LNCAP (cell line): Measurements from ENCODE around the gene HES6.

Source experiments
- CTCF ChIP-seq: fragments of 450-650 bp; IDR thresholded peaks from 2 replicates; pipeline ENCODE4 v1.5.1; 2017; ENCODE audit warnings: mild to moderate bottlenecking

HES6 gene

DNA sequence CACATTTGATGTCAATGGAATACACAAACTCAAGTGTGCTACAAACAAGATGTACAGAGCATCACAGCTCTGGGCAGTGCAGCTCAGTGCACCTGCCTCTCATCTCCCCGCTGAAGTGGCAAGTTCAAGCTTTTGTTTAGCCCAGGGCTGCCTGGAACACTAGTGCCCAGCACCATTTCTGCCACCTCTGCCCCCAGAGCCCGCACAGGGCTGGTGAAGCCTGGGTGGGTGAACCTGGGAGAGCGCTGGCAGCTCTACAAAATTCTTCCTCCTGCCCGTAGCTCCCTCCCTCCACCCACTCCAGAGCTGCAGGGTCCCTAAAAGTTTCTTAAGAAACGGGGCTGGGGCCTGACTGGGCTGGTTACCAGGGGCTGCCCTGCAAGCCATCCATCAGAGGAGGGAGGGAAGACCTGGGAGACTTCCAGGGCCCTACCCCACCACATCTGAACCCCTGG, 1.5 kb downstream of the HES6 start:
- no peak for TF ChIP-seq CTCF

GRCh38 chr2:238237431-238238135, 2.3 kb downstream of the HES6 start:
- TF ChIP-seq CTCF = no peak

- no peak for TF ChIP-seq CTCF
Observed at GRCh38 chr2:238236571-238236970, 3.3 kb downstream of the HES6 start.

DNA sequence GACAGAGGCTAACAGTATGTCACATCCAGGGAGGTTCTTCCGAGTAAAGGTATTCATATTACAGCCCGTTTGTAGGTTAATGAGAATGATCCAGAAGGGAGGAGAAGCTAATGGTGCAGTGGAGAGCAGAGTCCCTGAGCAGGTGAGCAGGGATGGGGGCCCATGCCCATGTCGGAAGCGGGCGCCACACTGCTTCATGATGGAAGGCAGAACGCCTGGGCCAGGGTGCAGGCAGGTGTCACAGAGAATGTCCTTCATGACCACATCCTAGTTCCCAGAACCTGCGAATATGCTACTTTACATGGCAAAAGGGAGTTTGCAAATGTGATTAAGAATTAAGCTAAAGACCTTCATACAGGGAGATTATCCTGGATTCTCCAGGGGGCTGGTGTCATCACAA, 4.0 kb downstream of the HES6 start:
- no peak for TF ChIP-seq CTCF

- TF ChIP-seq CTCF = no peak
Observed at GRCh38 chr2:238235331-238235732, 4.5 kb downstream of the HES6 start.

GRCh38 chr2:238233625-238234024, 6.2 kb downstream of the HES6 start:
- no peak for TF ChIP-seq CTCF

GRCh38 chr2:238231809-238232208, 8.0 kb downstream of the HES6 start:
- TF ChIP-seq CTCF = no peak
